Neural cell (in vitro differentiated cells): ENCODE data around the gene GRIK2.

Source experiments
- EP300 ChIP-seq: fragments of 450-650 bp; conservative IDR thresholded peaks from 2 replicates; pipeline ENCODE4 v1.6.1; 2014; ENCODE audit warnings: antibody characterized with exemption, mild to moderate bottlenecking, moderate library complexity; ENCODE audit not compliant: poor library complexity, severe bottlenecking
- EZH2 ChIP-seq: fragments of 200-600, 300-800 bp; shearing (Covaris generic), sonication (generic); IDR thresholded peaks from 2 replicates; pipeline ENCODE4 v1.6.1; 2014; ENCODE audit warnings: antibody characterized with exemption, low read length, borderline replicate concordance, mild to moderate bottlenecking; ENCODE audit not compliant: insufficient read depth, poor library complexity, severe bottlenecking
- MXI1 ChIP-seq: fragments of 450-650 bp; conservative IDR thresholded peaks from 2 replicates; pipeline ENCODE4 v1.6.1; 2014; ENCODE audit warnings: antibody characterized with exemption, mild to moderate bottlenecking; ENCODE audit not compliant: poor library complexity, severe bottlenecking
- POLR2AphosphoS5 ChIP-seq: IDR thresholded peaks from 2 replicates; pipeline ENCODE4 v1.6.1; 2012
- RAD21 ChIP-seq: fragments of 450-650 bp; conservative IDR thresholded peaks from 2 replicates; pipeline ENCODE4 v1.6.1; 2014; ENCODE audit warnings: antibody characterized with exemption, mild to moderate bottlenecking, moderate library complexity
- SMC3 ChIP-seq: fragments of 450-650 bp; conservative IDR thresholded peaks from 2 replicates; pipeline ENCODE4 v1.6.1; 2014; ENCODE audit warnings: antibody characterized with exemption, mild to moderate bottlenecking, moderate library complexity; ENCODE audit not compliant: poor library complexity
- TAF1 ChIP-seq: IDR thresholded peaks from 2 replicates; pipeline ENCODE4 v1.6.1; 2012; ENCODE audit warnings: low read depth
- TF ChIP-seq, protein P1 (sequence below): fragments of 450-650 bp; IDR thresholded peaks from 2 replicates; pipeline ENCODE4 v1.5.1; 2014; ENCODE audit warnings: antibody characterized with exemption, mild to moderate bottlenecking, moderate library complexity; ENCODE audit not compliant: poor library complexity, severe bottlenecking
- TF ChIP-seq, protein P2 (sequence below): IDR thresholded peaks from 2 replicates; pipeline ENCODE4 v1.6.1; 2012; ENCODE audit warnings: borderline replicate concordance

DNA sequence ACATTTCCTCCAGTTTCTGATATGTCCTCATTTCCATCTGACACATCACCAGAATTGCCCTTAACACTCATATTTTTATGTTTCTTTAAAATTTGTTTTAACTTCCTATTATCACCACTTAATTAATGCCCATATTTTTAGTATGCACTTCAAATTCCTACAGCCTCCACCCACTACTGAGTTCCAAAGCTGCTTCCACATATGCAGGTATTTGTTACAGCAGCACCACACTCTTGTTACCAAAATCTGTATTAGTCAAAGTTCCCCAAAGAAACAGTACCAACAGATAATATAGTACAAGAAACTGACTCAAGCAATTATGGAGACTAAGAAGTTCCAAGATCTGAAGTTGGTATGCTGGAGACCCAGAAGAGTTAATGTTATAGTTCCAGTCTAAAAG lies 340.4 kb downstream of the GRIK2 start:
- TF ChIP-seq, protein P1, sequence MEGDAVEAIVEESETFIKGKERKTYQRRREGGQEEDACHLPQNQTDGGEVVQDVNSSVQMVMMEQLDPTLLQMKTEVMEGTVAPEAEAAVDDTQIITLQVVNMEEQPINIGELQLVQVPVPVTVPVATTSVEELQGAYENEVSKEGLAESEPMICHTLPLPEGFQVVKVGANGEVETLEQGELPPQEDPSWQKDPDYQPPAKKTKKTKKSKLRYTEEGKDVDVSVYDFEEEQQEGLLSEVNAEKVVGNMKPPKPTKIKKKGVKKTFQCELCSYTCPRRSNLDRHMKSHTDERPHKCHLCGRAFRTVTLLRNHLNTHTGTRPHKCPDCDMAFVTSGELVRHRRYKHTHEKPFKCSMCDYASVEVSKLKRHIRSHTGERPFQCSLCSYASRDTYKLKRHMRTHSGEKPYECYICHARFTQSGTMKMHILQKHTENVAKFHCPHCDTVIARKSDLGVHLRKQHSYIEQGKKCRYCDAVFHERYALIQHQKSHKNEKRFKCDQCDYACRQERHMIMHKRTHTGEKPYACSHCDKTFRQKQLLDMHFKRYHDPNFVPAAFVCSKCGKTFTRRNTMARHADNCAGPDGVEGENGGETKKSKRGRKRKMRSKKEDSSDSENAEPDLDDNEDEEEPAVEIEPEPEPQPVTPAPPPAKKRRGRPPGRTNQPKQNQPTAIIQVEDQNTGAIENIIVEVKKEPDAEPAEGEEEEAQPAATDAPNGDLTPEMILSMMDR = no peak
- TF ChIP-seq POLR2AphosphoS5 (no peak), EZH2 (no peak), RAD21 (no peak), MXI1 (no peak), TAF1 (no peak), SMC3 (no peak), EP300 (no peak)
- TF ChIP-seq, protein P2, sequence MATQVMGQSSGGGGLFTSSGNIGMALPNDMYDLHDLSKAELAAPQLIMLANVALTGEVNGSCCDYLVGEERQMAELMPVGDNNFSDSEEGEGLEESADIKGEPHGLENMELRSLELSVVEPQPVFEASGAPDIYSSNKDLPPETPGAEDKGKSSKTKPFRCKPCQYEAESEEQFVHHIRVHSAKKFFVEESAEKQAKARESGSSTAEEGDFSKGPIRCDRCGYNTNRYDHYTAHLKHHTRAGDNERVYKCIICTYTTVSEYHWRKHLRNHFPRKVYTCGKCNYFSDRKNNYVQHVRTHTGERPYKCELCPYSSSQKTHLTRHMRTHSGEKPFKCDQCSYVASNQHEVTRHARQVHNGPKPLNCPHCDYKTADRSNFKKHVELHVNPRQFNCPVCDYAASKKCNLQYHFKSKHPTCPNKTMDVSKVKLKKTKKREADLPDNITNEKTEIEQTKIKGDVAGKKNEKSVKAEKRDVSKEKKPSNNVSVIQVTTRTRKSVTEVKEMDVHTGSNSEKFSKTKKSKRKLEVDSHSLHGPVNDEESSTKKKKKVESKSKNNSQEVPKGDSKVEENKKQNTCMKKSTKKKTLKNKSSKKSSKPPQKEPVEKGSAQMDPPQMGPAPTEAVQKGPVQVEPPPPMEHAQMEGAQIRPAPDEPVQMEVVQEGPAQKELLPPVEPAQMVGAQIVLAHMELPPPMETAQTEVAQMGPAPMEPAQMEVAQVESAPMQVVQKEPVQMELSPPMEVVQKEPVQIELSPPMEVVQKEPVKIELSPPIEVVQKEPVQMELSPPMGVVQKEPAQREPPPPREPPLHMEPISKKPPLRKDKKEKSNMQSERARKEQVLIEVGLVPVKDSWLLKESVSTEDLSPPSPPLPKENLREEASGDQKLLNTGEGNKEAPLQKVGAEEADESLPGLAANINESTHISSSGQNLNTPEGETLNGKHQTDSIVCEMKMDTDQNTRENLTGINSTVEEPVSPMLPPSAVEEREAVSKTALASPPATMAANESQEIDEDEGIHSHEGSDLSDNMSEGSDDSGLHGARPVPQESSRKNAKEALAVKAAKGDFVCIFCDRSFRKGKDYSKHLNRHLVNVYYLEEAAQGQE = no peak
